ENCODE results near the gene MYO1E. TPM values are rescaled to one million over a fixed set of nuclear protein-coding genes. Genes with fewer than 3 reads are reported as not detected.

MYO1E gene
- polyA plus RNA-seq, 1 donor from 2014 or later, result 0.38 TPM

DNA sequence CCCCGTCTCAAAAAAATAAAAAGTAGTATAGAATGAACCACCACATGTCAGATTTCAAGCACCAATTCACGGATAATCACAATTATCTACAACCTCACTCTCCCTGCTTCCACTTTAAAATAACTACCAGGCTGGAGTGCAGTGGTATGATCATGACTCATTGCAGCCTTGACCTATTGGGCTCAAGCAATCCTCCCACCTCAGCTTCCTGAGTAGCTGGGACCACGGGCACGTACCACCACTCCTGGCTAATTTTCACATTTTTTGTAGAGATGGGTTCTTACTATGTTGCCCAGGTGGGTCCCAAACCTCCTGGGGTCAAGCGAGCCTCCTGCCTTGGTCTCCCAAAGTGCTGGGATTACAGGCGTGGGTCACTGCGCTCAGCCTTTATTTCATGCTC is 204.1 kb downstream of the MYO1E start:
- Histone ChIP-seq H3K9ac (ENCODE audit: low read length) (no peak overlapping the region), H3K9me3 (ENCODE audit: low read length) (no peaks in the 10 kb centered on the region), H4K20me1 (ENCODE audit: insufficient read depth) (no peaks in the 10 kb centered on the region), H3K4me3 (ENCODE audit: low read length) (no peak overlapping the region), H2AFZ (ENCODE audit: low read depth, low read length) (no peak overlapping the region), H3F3A (ENCODE audit: insufficient read depth, low read length, poor library complexity, severe bottlenecking) (no peaks in the 10 kb centered on the region), H3K36me3 (ENCODE audit: insufficient read depth, low read length) (no peaks in the 10 kb centered on the region), H3K9me2 (ENCODE audit: insufficient read depth, low read length) (no peaks in the 10 kb centered on the region), H3K79me2 (replicated peaks; ENCODE audit: insufficient read depth, low read length) (no peaks in the 10 kb centered on the region), H3K4me2 (ENCODE audit: low read length) (no peak overlapping the region), H3K27ac (ENCODE audit: low read length) (no peak overlapping the region), H3K27me3 (ENCODE audit: insufficient read depth, low read depth, low read length) (no peaks in the 10 kb centered on the region)
- TF ChIP-seq POLR2AphosphoS5 (IDR thresholded peaks at IDR 0.05) (no peak), SMC3 (conservative IDR thresholded peaks at IDR 0.05; ENCODE audit: poor library complexity) (no peak), MXI1 (conservative IDR thresholded peaks at IDR 0.05; ENCODE audit: poor library complexity, severe bottlenecking) (no peak), RAD21 (conservative IDR thresholded peaks at IDR 0.05) (no peak), TAF1 (IDR thresholded peaks at IDR 0.05; ENCODE audit: low read depth) (no peak), EZH2 (IDR thresholded peaks at IDR 0.05; ENCODE audit: borderline replicate concordance, insufficient read depth, low read length, poor library complexity, severe bottlenecking) (no peak), EP300 (conservative IDR thresholded peaks at IDR 0.05; ENCODE audit: poor library complexity, severe bottlenecking) (no peak)
- TF ChIP-seq, protein P1, sequence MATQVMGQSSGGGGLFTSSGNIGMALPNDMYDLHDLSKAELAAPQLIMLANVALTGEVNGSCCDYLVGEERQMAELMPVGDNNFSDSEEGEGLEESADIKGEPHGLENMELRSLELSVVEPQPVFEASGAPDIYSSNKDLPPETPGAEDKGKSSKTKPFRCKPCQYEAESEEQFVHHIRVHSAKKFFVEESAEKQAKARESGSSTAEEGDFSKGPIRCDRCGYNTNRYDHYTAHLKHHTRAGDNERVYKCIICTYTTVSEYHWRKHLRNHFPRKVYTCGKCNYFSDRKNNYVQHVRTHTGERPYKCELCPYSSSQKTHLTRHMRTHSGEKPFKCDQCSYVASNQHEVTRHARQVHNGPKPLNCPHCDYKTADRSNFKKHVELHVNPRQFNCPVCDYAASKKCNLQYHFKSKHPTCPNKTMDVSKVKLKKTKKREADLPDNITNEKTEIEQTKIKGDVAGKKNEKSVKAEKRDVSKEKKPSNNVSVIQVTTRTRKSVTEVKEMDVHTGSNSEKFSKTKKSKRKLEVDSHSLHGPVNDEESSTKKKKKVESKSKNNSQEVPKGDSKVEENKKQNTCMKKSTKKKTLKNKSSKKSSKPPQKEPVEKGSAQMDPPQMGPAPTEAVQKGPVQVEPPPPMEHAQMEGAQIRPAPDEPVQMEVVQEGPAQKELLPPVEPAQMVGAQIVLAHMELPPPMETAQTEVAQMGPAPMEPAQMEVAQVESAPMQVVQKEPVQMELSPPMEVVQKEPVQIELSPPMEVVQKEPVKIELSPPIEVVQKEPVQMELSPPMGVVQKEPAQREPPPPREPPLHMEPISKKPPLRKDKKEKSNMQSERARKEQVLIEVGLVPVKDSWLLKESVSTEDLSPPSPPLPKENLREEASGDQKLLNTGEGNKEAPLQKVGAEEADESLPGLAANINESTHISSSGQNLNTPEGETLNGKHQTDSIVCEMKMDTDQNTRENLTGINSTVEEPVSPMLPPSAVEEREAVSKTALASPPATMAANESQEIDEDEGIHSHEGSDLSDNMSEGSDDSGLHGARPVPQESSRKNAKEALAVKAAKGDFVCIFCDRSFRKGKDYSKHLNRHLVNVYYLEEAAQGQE (IDR thresholded peaks at IDR 0.05; ENCODE audit: borderline replicate concordance), result no peak
- TF ChIP-seq, protein P2, sequence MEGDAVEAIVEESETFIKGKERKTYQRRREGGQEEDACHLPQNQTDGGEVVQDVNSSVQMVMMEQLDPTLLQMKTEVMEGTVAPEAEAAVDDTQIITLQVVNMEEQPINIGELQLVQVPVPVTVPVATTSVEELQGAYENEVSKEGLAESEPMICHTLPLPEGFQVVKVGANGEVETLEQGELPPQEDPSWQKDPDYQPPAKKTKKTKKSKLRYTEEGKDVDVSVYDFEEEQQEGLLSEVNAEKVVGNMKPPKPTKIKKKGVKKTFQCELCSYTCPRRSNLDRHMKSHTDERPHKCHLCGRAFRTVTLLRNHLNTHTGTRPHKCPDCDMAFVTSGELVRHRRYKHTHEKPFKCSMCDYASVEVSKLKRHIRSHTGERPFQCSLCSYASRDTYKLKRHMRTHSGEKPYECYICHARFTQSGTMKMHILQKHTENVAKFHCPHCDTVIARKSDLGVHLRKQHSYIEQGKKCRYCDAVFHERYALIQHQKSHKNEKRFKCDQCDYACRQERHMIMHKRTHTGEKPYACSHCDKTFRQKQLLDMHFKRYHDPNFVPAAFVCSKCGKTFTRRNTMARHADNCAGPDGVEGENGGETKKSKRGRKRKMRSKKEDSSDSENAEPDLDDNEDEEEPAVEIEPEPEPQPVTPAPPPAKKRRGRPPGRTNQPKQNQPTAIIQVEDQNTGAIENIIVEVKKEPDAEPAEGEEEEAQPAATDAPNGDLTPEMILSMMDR (IDR thresholded peaks at IDR 0.05; ENCODE audit: poor library complexity, severe bottlenecking), result no peak

DNA sequence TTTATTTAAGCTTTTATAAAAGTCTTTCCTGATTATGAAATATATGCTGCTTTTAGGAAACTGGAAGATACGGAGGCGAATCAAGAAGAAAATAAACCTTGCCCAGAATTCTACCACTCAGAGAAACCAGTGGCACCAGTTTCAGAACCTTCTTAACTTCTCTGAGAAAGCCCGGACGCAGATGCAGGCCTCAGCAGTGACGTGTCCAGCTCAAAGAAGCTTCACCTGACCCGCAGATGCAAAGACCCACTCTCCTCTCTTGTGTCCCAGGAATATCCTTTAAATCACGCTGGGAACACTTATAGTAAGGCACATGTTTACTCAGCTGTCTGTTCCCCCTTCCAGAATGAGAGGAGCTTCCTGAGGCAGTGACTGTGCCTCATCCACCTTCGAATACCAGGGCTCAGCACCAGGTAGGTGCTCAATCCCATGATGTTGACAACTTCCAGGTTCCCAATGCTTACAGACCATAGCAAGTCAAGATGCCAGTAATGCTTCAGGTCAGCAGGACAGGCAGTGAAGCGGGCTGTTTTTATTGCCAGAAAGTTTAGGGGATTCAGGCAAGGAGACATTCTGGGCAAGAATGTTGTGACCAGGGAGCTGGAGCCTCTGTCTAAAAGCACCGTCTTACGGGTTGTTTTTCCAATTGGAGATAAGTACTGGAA is 205.9 kb downstream of the MYO1E start:
- no peaks in the 10 kb centered on the region for H3K9me3 ChIP-seq (ENCODE audit: low read length)
- no peak overlapping the region for H3K27ac ChIP-seq (ENCODE audit: low read length)
- no peak overlapping the region for H3K9ac ChIP-seq (ENCODE audit: low read length)
- no peaks in the 10 kb centered on the region for H3K79me2 ChIP-seq (replicated peaks; ENCODE audit: insufficient read depth, low read length)
- no peak overlapping the region for H3K4me3 ChIP-seq (ENCODE audit: low read length)
- H3K27me3 ChIP-seq (ENCODE audit: insufficient read depth, low read depth, low read length), result no peaks in the 10 kb centered on the region
- no peak overlapping the region for H3K4me2 ChIP-seq (ENCODE audit: low read length)
- H3K9me2 ChIP-seq (ENCODE audit: insufficient read depth, low read length), result no peaks in the 10 kb centered on the region
- H2AFZ ChIP-seq (ENCODE audit: low read depth, low read length), result no peak overlapping the region
- no peaks in the 10 kb centered on the region for H3K36me3 ChIP-seq (ENCODE audit: insufficient read depth, low read length)
- no peaks in the 10 kb centered on the region for H4K20me1 ChIP-seq (ENCODE audit: insufficient read depth)
- TF ChIP-seq, protein P1 (IDR thresholded peaks at IDR 0.05; ENCODE audit: borderline replicate concordance), result no peak
- TF ChIP-seq, protein P2 (IDR thresholded peaks at IDR 0.05; ENCODE audit: poor library complexity, severe bottlenecking), result no peak
- TF ChIP-seq MXI1 (conservative IDR thresholded peaks at IDR 0.05; ENCODE audit: poor library complexity, severe bottlenecking) (no peak), TAF1 (IDR thresholded peaks at IDR 0.05; ENCODE audit: low read depth) (no peak), EZH2 (IDR thresholded peaks at IDR 0.05; ENCODE audit: borderline replicate concordance, insufficient read depth, low read length, poor library complexity, severe bottlenecking) (no peak), EP300 (conservative IDR thresholded peaks at IDR 0.05; ENCODE audit: poor library complexity, severe bottlenecking) (no peak), RAD21 (conservative IDR thresholded peaks at IDR 0.05) (no peak), SMC3 (conservative IDR thresholded peaks at IDR 0.05; ENCODE audit: poor library complexity) (no peak)
- no peaks in the 10 kb centered on the region for H3F3A ChIP-seq (ENCODE audit: insufficient read depth, low read length, poor library complexity, severe bottlenecking)
